Putamen (tissue), 1 donor: Measurements from ENCODE around the gene UBAP2.
"Not testable (repeated sequence)": the region's sequence is repeated elsewhere in the genome, so short reads cannot be mapped to it uniquely, and the experiment has no call there.

Experiments used
- DNase-seq: peaks from one replicate; pipeline ENCODE4 v3.0.0-alpha.2; 2016; ENCODE audit warnings: low spot score

UBAP2 gene

GRCh38 chr9:34046784-34047379 is 1.8 kb downstream of the UBAP2 start:
- DNase-seq = no peak

GRCh38 chr9:34045903-34046302 is 2.8 kb downstream of the UBAP2 start:
- no peak for DNase-seq

- not testable (repeated sequence) for DNase-seq
Measured at GRCh38 chr9:34042074-34042473, 6.6 kb downstream of the UBAP2 start.

- DNase-seq = not testable (repeated sequence)
Measured at GRCh38 chr9:34038851-34039250, 9.8 kb downstream of the UBAP2 start.

DNA sequence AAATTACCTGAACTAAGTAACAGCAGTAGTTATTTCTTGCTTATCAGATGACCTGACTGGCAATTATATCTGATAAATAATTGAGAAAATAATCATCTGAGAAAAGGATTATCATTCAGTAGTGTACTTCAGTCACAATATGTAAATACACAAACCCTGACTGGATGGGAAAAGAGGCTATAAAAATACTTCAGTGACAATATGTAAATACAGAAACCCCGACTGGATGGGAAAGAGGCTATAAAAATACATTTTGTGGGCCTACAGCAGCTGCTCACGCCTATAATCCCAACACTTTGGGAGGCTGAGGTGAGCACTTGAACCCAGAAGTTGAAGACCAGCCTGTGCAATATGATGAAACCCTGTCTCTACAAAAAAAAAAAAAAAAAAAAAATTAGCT is 11.1 kb downstream of the UBAP2 start:
- DNase-seq = no peak

DNA sequence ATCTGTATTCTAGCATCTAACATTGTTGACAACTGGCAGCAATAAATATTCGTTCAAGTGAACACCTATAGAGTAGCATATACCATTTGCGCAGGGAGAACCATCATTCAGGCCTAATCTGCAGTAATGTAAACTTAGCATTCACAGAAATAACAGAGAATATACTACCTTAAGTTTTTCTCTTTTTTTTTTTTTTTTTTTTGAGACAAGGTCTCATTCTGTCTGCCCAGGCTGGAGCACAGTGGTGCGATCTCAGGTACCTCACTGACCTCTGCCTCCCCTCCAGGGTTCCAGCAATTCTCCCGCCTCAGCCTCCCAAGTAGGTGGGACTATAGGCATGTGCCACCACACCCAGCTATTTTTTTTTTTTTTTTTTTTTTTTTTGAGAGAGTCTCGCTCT is 12.1 kb downstream of the UBAP2 start:
- DNase-seq = no peak

DNA sequence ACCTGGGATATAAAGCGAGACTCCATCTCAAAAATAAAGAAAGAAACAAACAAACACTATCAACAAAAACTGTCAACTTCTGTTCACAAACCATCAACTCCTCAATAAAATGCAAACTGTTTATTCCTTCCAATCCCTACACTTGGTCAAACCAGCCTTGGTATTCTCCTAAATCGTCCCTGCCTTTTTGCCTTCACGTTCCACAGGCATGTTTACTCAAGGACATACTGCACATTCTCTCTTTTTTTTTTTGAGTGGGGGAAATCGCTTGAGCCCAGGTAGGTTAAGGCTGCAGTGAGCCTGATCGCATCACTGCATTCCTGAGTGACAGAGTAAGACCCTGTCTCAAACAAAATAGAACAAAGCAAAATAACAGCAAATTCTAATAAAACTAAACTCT is 13.0 kb downstream of the UBAP2 start:
- no peak for DNase-seq

GRCh38 chr9:34034698-34035065 is 14.0 kb downstream of the UBAP2 start:
- no peak for DNase-seq

- no peak for DNase-seq
Measured at GRCh38 chr9:34032631-34033030, 16.1 kb downstream of the UBAP2 start.

GRCh38 chr9:34027845-34028574 is 20.7 kb downstream of the UBAP2 start:
- no peak for DNase-seq

DNA sequence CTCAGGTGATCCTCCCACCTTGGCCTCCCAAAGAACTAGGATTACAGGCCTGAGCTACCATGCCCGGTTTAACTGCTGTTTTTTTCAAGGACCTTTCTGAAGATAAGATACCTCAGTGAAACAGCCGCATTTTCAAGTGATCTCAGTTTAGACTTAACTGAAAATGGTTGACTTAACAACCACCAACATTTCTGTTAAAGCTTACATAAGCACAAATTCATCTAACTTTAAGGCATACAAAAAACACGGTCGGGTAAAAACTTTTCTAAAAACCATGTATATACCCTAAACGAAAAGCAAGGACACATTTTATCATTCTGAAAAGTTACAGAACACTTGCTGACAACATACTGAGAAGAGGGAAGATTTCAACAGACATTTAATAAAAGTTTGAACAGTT is 22.9 kb downstream of the UBAP2 start:
- no peak for DNase-seq

DNA sequence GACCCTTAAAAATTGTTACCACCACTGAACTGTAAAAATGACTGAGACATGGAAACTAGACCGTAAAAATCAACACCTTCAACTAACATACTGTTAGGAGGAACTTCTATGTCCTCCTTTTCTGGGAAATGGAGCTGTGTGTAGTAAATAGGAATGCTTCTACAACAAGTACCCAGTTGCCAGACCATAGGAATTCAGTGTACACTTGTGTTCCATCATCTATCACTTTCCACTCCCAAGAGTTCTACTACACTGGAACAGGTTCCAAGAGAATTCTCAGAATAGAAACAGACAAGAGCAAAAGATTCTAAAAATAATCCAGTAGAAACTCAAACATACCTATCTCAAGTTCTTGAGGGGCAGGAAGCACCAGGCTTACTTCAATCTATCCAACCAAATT is 23.6 kb downstream of the UBAP2 start:
- DNase-seq = no peak

GRCh38 chr9:34024476-34024875 is 24.2 kb downstream of the UBAP2 start:
- not testable (repeated sequence) for DNase-seq

GRCh38 chr9:34016149-34016548 is 32.5 kb downstream of the UBAP2 start:
- no peak for DNase-seq

GRCh38 chr9:34010979-34011378 is 37.7 kb downstream of the UBAP2 start:
- DNase-seq = no peak

- DNase-seq = no peak
Measured at GRCh38 chr9:34001951-34002350, 46.7 kb downstream of the UBAP2 start.

DNA sequence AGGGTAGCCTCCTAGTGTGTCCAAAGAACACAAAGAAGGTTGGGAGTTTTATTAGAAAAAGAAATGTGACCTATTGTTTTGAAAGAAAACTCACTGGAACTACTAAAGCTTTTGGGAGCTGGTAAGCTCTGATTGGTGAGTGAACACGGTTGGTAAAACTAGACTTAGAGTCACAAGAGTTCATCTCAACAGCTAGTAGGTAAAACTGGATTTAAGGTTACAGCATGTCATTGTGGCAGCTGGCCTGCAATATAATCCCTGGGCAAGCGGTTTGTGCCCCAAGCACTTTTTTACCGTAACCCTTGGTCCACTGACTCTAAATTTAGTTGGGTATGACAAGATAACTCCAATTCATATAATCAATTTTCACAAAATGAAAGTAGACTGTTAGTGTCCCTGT is 47.4 kb downstream of the UBAP2 start:
- no peak for DNase-seq

GRCh38 chr9:33995449-33995848 is 53.2 kb downstream of the UBAP2 start:
- no peak for DNase-seq

DNA sequence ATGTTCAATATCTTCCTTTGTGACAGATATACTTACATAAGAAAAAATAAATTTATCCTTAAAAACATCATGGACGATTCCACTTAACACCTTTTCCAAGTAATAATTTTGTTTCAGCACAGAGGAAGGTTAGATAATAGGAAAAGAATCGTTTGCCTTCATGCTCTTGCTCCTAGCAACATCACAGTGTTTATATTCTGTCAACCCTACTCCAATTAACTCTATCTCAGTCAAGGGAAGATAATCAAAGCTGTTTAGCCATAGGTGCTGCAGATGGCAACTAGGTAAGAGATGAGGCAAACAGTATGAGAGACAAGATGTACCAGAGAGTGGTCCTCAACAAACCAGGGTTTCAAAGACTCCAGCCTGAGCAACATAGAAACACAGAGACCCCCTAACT is 55.6 kb downstream of the UBAP2 start:
- no peak for DNase-seq

DNA sequence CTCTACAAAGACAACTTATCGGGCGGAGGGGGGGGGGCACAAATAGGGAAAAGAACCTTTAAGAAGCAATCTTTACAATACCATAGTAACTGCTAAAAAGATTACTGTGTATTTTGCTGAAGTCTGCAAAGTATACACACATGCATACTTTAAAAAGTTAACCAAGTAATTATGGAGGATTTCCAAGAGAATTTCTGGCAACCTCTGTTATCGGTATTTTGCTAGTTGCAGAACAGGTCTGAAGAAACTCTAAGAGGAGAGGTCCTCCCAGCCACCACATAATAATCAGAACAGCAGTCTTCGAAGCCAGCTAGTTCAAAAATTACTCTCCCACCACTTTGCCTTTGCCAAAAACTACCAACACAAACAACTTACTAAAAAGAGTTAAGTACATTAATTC is 56.1 kb downstream of the UBAP2 start:
- DNase-seq = no peak

DNA sequence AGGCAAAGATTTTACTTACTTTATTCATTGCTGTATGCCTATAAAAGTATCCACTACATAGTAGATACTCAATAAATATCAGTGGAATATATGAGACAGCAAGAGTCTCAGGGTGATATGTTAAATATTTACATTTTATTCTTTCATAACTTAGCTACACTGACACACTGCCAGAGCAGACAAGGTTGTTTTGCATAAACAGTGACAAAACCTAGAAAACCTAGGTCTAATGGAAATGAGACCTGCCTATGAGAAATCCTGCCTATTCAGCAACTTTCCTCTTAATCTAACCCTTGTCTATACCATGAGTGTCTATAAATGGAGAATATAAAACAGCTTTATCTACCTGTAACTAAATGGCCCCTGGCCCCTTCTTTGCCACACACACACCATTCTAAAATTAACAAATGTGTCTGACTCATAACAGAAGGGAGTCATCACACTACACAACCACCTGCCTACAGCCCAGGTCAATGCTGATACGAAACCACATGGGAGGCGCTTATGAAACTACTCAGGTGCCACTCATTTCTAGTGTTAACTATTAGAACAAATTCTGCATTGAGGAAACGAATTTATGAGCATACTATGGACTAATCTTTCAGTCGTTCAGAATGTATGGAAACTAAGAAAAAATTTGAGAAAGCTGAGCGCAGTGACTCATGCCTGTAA is 60.3 kb downstream of the UBAP2 start:
- DNase-seq = no peak

DNA sequence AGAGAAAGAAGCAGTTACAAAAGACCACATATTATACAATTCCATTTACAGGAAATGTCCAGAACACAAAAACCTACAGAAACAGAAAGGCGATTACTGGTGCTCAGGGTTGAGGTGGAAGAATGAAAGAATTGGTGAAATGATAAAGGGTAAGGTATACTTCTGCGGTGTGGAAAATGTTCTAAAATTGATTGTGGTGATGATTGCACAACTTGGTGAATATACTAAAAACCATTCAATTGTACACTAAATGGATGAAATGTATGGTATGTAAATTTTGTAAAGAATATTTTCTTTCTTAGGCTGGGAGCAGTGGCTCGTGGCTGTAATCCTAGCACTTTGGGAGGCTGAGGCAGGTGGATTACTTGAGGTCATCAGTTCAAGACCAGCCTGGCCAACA is 72.3 kb downstream of the UBAP2 start:
- no peak for DNase-seq

- DNase-seq = peak; percentile 19
Measured at GRCh38 chr9:33972698-33973097, 76.0 kb downstream of the UBAP2 start.
